Panc1 (cell line): ENCODE data around the gene CDH13.

Experiments used
- CTCF ChIP-seq: fragments of 450-650 bp; IDR thresholded peaks from 2 replicates; pipeline ENCODE4 v1.5.1; 2017; ENCODE audit warnings: mild to moderate bottlenecking
- POLR2AphosphoS5 ChIP-seq: IDR thresholded peaks from 2 replicates; pipeline ENCODE4 v1.6.1; 2012; ENCODE audit warnings: mild to moderate bottlenecking, low read depth, low read length, moderate library complexity

- no peak for TF ChIP-seq CTCF
- TF ChIP-seq POLR2AphosphoS5 = no peak
Measured at GRCh38 chr16:83728492-83728891, 1101.7 kb downstream of the CDH13 start.
